Measurements from ENCODE around the gene TBK1. TPM values are rescaled to one million over a fixed set of nuclear protein-coding genes. Genes with fewer than 3 reads are reported as not detected.

The TBK1 gene
- total RNA-seq, 1 experiment from 2014 or later: 23.6 TPM

GRCh38 chr12:64473176-64473575 lies 21.3 kb downstream of the TBK1 start:
- H4K8ac ChIP-seq (replicated peaks; ENCODE audit: insufficient read length, low read depth, low read length): no peak overlapping the region
- H3K79me2 ChIP-seq (ENCODE audit: insufficient read depth, low read length): no peaks in the 10 kb centered on the region; the same call in 1 of the 2 replicates
- H3K9ac ChIP-seq (ENCODE audit: extremely low read depth, insufficient read length, low read length): no peak overlapping the region
- no peak overlapping the region for H2BK12ac ChIP-seq (ENCODE audit: insufficient read length, low read depth, low read length)
- no peak overlapping the region for H3K4ac ChIP-seq (ENCODE audit: low read depth, low read length)
- Mint-ChIP-seq H3K4me3 (no peak overlapping the region), H3K4me1 (no peaks in the 10 kb centered on the region), H3K27ac (no peak overlapping the region), H3K36me3 (ENCODE audit: insufficient read depth in 1 of 3, low read depth in 3 of 3) (peaks cover 52 to 75% (median 67%) of the 10 kb centered on the region in 3 experiments), H3K27me3 (ENCODE audit: low read depth) (no peaks in the 10 kb centered on the region), H3K9me3 (peaks cover 19 to 22% of the 10 kb centered on the region in 2 experiments)
- H4K5ac ChIP-seq (ENCODE audit: insufficient read length, low read depth, low read length): no peak overlapping the region
- H3K56ac ChIP-seq (ENCODE audit: insufficient read length, low read depth, low read length): no peak overlapping the region
- H3K23me2 ChIP-seq (ENCODE audit: insufficient read length, low read depth, low read length, poor library complexity, severe bottlenecking): no peaks in the 10 kb centered on the region
- no peak overlapping the region for H3K27ac ChIP-seq (ENCODE audit: insufficient read length, low read depth, low read length)
- H3K79me1 ChIP-seq (ENCODE audit: insufficient read depth, low read depth, low read length, poor library complexity, severe bottlenecking): no peaks in the 10 kb centered on the region
- H3K4me1 ChIP-seq (ENCODE audit: insufficient read depth, low read length): no peaks in the 10 kb centered on the region
- H2BK120ac ChIP-seq (ENCODE audit: low read depth, low read length, poor library complexity, severe bottlenecking): no peak overlapping the region
- TF ChIP-seq, protein P1, sequence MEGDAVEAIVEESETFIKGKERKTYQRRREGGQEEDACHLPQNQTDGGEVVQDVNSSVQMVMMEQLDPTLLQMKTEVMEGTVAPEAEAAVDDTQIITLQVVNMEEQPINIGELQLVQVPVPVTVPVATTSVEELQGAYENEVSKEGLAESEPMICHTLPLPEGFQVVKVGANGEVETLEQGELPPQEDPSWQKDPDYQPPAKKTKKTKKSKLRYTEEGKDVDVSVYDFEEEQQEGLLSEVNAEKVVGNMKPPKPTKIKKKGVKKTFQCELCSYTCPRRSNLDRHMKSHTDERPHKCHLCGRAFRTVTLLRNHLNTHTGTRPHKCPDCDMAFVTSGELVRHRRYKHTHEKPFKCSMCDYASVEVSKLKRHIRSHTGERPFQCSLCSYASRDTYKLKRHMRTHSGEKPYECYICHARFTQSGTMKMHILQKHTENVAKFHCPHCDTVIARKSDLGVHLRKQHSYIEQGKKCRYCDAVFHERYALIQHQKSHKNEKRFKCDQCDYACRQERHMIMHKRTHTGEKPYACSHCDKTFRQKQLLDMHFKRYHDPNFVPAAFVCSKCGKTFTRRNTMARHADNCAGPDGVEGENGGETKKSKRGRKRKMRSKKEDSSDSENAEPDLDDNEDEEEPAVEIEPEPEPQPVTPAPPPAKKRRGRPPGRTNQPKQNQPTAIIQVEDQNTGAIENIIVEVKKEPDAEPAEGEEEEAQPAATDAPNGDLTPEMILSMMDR (conservative IDR thresholded peaks at IDR 0.05): no peak
- peaks cover 5% of the 10 kb centered on the region for H3K9me3 ChIP-seq (ENCODE audit: control insufficient read depth, low read depth, low read length)
- no peak overlapping the region for H3K14ac ChIP-seq (ENCODE audit: insufficient read depth, low read length)
- no peak overlapping the region for H2AK5ac ChIP-seq (ENCODE audit: insufficient read length, low read length)
- no peak overlapping the region for H3K18ac ChIP-seq (ENCODE audit: insufficient read length, low read depth, low read length)
- H3K27me3 ChIP-seq (ENCODE audit: insufficient read depth, low read length): no peaks in the 10 kb centered on the region
- no CpG with 5 or more reads among the region's 2 CpGs for WGBS (ENCODE audit: extremely low coverage, insufficient read length, low lambda C conversion rate)
- no peaks in the 10 kb centered on the region for H4K20me1 ChIP-seq (ENCODE audit: control insufficient read depth, insufficient read depth, insufficient read length)
- no peak overlapping the region for H2BK5ac ChIP-seq (ENCODE audit: insufficient read length, low read length)
- H2AFZ ChIP-seq (ENCODE audit: low read length): no peak overlapping the region
- H2BK20ac ChIP-seq (ENCODE audit: low read depth, low read length, poor library complexity, severe bottlenecking): no peak overlapping the region
- no peak overlapping the region for H3K23ac ChIP-seq (ENCODE audit: insufficient read length, low read depth, low read length)
- H4K91ac ChIP-seq (ENCODE audit: insufficient read length, low read depth, low read length): no peak overlapping the region
- no peak overlapping the region for H3T11ph ChIP-seq (ENCODE audit: low read length)
- H3K4me2 ChIP-seq (ENCODE audit: insufficient read depth, insufficient read length, low read length): no peak overlapping the region
- H2BK15ac ChIP-seq (ENCODE audit: low read depth, low read length): no peak overlapping the region
- no peak for DNase-seq
